OCI-M2 (cell line): Measurements from ENCODE around the gene CCL18.
"Not testable (repeated sequence)": the region's sequence is repeated elsewhere in the genome, so short reads cannot be mapped to it uniquely, and the experiment has no call there.

Experiments used
- DNase-seq: peaks from one replicate; lab custom pipeline; 2025; ENCODE audit not compliant: unreplicated experiment; lab: John Stamatoyannopoulos, UW

CCL18 gene

DNA sequence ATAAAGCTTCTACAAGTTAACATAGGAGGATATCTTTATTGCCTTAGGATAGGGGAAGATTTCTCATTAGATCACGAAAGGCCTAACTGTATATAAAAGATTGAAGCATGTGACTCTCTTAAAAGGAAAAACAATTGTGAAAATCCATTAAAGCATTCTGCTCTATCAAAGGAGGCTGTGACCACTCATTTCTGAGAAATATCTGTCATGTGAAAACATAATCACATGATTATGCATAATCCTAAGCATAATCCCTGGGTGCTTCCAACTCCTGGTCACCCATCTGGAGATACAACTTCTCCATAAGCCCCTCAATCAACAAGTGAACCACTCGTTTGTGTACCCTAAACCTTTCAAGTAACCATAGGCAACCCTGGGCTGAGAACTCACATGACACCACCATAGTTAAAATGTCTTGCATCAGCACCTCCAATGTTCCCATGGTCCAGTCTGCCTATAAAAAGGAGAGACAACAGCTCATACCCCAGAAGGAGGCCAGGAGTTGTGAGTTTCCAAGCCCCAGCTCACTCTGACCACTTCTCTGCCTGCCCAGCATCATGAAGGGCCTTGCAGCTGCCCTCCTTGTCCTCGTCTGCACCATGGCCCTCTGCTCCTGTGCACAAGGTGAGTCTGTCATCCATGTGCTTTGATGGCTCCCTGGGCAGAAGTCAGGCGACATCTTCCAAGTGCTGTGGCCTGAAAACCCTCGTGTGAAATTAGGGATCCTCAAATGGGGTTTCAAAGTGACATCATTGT is at the start of gene CCL18:
CCL18 (plus strand) TSS at position 487 of the 756 bp plus-strand sequence; CDS start at position 558, 71 bp downstream.
- DNase-seq: no peak

GRCh38 chr17:36014946-36015345 is 49.1 kb upstream of the CCL18 start:
- DNase-seq: no peak

DNA sequence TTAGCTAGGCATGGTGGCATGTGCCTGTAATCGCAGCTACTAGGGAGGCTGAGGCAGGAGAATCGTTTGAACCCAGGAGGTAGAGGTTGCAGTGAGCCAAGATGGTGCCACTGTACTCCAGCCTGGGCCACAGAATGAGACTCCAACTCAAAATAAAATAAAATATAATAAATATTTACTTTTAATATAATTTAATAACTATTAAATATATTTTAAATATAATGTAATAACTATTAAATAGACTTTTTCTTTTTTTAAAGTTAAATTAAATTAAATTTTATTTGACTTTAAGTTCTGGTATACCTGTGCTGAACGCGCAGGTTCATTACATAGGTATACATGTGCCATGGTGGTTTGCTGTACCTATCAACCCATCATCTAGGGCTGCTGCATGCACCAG is 48.2 kb upstream of the CCL18 start:
- not testable (repeated sequence) for DNase-seq

- no peak for DNase-seq
Observed at GRCh38 chr17:36016555-36016954, 47.5 kb upstream of the CCL18 start.

DNA sequence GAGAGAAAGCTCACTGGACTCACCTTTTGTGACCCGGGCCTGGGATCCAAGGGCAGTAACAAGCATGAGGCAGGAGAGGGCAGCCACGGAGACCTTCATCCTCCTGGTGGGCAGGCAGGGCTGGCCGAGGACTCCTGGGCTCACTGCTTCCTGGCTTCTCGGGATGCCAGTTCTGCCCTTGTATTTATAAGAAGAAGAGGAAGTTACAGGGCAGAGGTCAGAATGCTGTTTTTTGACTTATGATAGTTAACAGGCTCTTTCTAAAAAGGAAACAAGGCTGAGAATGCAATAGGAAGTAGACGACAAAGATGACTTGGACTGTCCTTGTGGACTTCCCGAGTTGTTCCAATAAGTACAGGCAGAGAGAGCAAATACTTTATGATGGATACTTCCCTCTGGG is 46.3 kb upstream of the CCL18 start, which contains the start of gene CCL23:
CCL23 (minus strand) TSS at position 174 of the 400 bp plus-strand sequence; CDS start at position 99, 75 bp downstream.
- no peak for DNase-seq

DNA sequence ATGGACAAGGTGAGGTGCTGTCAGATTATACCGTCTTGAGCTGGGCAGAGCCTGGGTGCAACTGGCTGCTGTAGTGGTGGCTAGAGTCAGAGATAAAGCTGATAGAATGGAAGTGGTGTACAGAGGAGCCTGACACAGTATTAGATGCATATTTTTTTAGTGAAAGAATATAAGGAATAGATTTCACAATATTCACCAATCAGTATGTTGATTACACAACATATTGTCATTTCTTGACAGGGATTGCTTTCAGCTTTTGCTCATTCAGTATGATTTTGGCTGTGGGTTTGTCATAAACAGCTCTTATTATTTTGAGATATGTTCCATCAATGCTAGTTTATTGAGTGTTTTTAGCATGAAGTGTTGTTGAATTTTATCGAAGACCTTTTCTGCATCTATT is 44.6 kb upstream of the CCL18 start:
- DNase-seq: no peak

DNA sequence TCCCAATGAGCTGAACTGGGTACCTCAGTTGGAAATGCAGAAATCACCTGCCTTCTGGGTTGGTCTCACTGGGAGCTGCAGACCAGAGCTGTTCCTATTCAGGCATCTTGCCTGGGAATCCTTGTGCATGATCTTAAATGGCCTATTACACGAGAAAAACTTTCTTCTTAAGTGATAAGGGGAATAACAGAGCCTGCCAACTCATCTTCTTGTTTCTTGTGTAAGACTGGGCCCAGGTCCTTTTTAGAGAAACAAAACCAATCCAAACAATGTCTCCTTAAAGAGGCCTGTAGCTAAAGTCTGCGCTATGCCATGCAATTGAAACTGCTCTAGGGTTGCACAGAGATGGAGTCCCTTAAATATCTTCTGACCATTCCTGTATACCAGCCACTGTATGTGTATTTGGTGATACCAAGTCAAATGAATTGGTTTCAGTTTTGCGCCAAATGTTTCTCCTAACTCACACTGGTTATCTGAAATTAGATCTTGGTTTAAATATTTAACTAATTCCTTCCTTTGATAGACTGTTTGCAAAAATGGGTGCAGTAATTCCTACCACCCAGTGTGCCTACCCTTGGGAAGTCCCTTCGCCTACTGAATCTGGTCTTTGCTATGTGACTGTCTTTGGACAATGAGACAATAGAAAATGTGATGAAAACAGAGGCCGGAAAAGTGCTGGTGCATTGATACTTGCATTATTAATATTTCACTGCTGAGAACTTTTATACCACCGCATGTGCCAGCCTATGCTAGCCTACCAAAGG is 39.8 kb upstream of the CCL18 start:
- no peak for DNase-seq

DNA sequence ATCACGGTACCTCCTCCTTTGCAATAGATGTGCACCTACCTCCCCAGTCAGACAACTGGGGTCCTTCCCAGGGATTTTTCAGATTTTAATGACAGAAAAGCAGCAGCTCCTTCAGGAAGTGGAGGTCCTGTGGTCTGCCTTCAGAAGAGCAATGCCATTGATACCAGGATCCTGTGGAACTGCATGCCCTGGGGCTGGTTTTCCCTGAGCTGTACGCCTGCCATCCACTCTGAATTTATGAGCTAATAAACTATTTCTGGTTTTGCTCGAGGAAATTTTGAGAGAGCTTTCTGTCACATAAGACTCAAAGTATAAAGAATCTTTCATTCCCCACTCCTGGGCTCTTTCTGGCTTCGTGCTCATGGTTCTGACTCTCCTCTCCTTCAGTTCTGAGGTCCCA is 36.3 kb upstream of the CCL18 start:
- DNase-seq: no peak

DNA sequence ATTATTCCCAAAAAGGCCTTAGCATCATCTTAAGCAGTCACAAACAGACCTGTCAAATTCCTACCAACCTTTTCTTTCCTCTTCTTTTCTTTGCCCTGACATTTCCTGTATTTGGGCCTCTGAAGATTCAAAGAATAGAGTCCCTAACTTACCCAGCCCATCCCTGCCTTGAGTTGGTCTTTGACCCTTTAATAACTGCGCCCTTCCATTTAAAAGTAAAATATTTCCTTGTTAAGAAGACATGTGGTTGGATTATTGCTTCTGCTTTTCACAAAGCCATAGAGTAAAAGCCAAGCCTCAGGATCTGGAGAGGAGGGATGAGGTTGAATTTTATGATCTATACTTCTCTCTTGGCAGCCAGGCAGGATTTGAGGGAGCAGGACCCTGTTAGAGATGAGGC is 33.1 kb upstream of the CCL18 start:
- no peak for DNase-seq

DNA sequence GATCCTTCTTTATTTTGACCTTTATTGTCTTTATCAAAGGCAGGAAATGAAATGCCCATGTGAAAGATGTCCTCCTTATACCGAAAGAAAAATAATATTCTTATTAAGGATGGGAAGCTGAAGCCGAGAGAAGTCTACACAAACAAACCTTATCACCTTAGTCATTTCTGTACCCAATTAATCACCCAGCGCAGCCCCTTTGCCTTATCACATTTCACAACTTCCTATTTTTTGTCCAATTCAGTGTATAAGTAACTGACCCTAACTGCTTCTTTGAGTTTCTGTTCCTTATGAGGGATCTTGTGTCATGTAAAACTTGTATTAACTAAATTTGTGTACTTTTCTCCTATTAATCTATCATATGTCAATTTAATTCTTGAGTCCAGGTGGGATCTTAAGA is 29.9 kb upstream of the CCL18 start:
- DNase-seq: no peak

- DNase-seq: no peak
Observed at GRCh38 chr17:36036235-36036634, 27.8 kb upstream of the CCL18 start.

- no peak for DNase-seq
Observed at GRCh38 chr17:36048066-36048465, 16.0 kb upstream of the CCL18 start.

GRCh38 chr17:36049643-36050042 is 14.4 kb upstream of the CCL18 start:
- DNase-seq: no peak

GRCh38 chr17:36055171-36055570 is 8.9 kb upstream of the CCL18 start:
- DNase-seq: no peak

DNA sequence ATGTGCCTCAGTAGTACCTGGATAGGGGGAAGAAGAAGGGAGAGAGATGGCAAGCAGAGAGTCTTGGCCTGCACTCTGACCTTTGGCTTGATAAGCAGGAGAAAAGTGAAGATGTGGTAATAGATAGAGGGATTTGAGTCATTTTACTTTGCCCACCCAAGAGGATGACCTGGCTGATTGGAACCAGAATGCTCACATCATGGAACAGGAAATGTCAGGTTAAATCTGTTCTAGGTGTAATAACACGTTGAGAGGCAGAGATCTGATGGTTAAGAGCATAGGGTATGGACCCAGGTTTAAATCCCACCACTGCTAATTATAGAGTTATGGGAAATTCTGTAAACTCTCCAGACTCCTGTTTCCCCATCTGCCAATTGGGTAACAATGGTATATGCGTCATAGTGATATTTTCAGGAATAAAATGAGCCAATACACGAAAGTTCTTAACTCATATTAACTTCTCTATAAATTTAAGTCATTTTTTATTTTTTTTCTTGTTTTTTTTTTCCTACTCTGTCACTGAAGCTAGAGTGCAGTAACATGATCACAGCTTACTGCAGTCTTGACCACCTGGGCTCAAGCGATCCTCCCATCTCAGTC is 8.1 kb upstream of the CCL18 start:
- DNase-seq: no peak

- DNase-seq: no peak
Observed at GRCh38 chr17:36057911-36058310, 6.2 kb upstream of the CCL18 start.

DNA sequence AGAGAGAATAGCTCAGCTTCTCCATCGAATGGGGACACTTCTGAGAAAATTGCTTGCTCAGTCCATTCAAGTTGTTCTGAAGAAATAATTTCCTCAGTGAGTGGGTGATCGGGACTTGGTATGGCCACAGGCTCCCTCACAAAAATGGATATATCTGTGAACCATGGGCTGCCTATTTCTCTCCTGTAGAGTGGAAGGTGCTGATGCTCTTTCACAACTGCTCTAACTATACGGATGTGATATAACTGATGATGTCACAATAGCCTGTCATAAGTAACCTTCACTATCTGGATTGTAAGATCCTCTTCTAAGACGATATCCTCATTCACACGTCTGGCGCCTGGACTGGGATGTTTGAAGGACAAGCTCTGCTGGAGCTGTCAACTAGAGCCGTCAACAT is 4.7 kb upstream of the CCL18 start:
- no peak for DNase-seq

DNA sequence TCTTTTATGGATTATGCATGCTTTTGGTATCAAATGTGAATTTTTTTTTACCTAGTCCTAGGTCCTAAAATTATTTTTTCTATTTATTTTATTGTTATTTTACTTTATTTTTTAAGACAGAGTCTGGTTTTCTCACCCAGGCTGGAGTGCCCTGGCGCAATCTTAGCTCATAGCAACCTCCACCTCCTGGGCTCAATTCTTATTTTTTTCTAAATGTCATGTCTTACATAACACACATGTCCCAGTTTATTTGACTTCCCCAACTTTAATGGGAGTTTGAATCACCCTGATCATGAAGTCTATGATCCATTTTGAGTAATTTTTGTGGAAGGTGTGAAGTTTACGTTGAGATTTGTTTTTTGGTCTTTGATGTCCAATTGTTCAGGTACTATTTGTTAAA is 3.3 kb upstream of the CCL18 start:
- no peak for DNase-seq

DNA sequence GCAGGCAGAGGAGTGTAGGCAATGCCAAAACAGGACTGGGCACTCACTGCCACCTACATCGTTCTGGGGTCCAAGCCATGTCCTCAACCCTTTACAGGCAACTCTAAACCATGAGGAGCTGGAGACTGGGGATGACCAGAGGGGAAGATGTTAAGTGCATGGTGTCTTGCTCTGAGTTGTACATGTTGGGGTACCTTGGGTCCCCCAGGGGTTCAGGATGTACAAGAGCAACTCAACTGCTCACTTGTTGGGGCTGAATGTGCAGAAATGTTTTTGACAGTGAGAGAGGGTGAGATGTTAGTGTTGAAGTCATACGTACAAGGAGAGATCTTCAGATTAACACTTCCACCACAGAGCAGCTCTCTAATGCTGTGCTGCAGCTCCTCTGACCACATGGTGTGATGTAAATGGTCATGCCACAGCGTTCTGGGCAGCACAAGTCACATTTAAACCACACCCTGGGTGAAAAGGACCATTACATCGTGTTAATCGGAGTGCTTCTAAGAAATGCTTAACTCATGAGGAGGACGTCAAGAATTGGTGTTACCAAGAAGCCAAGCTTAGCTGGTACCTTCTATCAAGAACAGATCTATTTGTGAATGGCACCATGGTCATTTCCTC is 2.4 kb downstream of the CCL18 start:
- DNase-seq: no peak

GRCh38 chr17:36068524-36068923 is 4.5 kb downstream of the CCL18 start:
- DNase-seq: no peak

GRCh38 chr17:36069136-36069535 is 5.1 kb downstream of the CCL18 start:
- DNase-seq: no peak

- DNase-seq: no peak
Observed at GRCh38 chr17:36070427-36070826, 6.4 kb downstream of the CCL18 start.
